Measurements from ENCODE around the gene AKR7A3. TPM values are rescaled to one million over a fixed set of nuclear protein-coding genes. Genes with fewer than 3 reads are reported as not detected.

AKR7A3 gene
- total and polyA plus RNA-seq, 2 of the 4 experiments (the other 2 are of a cell fraction): 0.18 to 0.62 TPM

DNA sequence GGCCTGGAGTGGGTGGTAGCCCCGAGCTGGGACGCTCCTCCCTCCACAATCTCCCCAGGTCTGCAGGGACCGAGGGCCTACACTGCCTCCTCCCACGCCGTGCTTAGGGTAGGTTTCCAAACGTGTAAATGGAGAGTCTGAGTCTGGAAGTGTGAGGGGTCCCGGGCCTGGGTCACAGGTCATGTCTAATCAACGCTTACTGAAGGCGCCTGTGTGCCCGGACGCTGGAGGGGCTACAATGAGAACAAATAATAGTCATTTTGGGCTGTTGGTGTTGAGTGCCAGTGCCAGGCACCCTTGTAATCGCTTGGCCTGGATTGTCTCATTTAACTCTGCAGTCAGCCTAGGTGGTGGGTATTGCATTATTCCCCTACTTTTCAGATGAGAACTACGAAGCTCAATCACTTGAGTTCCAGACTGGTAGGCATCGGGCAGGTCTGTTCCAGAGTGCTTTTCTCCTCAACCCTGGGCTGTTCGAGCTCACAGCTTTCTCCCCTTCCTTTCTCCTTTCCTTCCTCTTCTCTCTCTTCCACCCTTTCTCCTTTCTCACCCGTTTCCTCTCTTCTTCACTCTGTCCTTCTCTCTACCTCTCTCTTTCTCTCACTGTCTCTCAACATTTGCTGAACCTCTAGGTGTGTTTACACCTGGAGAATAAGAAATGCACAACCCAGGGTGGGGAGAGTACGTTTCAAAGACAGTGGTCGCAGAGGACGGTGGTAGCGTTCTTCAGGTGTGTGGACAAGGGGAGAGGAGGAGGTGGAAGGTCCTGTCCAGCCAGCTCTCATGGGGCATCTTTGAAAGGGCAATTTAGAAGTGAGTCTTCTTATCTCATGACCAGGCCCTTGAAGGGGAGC, 24.4 kb upstream of the AKR7A3 start:
- POLR2A ChIA-PET (ENCODE audit: unreplicated experiment): no interaction called here
- H2BK5ac ChIP-seq (ENCODE audit: low read depth, low read length, poor library complexity, severe bottlenecking): peak overlapping the region; percentile 30
- H3K27ac ChIP-seq (ENCODE audit: insufficient read depth, low read length): peak overlapping the region; percentile 52
- peak overlapping the region; percentile 13; the same call in 1 of the 2 replicates for H3K18ac ChIP-seq (ENCODE audit: low read depth, low read length)
- dilution Hi-C loops (cut with HindIII; ENCODE audit: low sequenced_read_pairs, unreplicated experiment): no loop called here
- peaks cover 41% of the 10 kb centered on the region for H3K9me1 ChIP-seq (ENCODE audit: insufficient read depth, low read length)
- no peaks in the 10 kb centered on the region for H3K9me3 ChIP-seq (ENCODE audit: control insufficient read depth, insufficient read depth, low read length)
- in situ Hi-C loops (cut with MboI; ENCODE audit: low sequenced_read_pairs): no loop called here
- CTCF ChIA-PET: no interaction called here
- H3K9ac ChIP-seq (ENCODE audit: low read depth, low read length): peak overlapping the region; percentile 78
- no TSS peak for BruUV-seq (replicated peaks)
- H4K20me1 ChIP-seq (ENCODE audit: insufficient read depth, low read length): peaks cover 30% of the 10 kb centered on the region
- no peak overlapping the region for H2BK20ac ChIP-seq (ENCODE audit: low read depth, low read length)
- peaks cover 10% of the 10 kb centered on the region for H3K36me3 ChIP-seq (ENCODE audit: control insufficient read depth, insufficient read depth, low read length)
- peak overlapping the region; percentile 81 for H3K4me3 ChIP-seq (ENCODE audit: insufficient read depth, low read depth, low read length)
- peak overlapping the region; percentile 96 for H2AFZ ChIP-seq (replicated peaks; ENCODE audit: low read length, poor library complexity)
- 68 to 91% methylated on average over 1 to 3 of the region's 20 CpGs for WGBS, 2 experiments (ENCODE audit: extremely low coverage in 2 of 2, insufficient read length in 1 of 2)
- ATAC-seq (ENCODE audit: low read depth) (no peak), DNase-seq (no peak)
- peak overlapping the region; percentile 83 for H2AK5ac ChIP-seq (ENCODE audit: low read depth, low read length)
- no peak for TF ChIP-seq MAZ (IDR thresholded peaks at IDR 0.05; ENCODE audit: borderline replicate concordance, low read depth, low read length)
- no peak for TF ChIP-seq SMC3 (IDR thresholded peaks at IDR 0.05; ENCODE audit: low read depth, low read length)
- no peak for TF ChIP-seq BHLHE40 (IDR thresholded peaks at IDR 0.05; ENCODE audit: low read depth, low read length)
- TF ChIP-seq NFE2L2 (IDR thresholded peaks at IDR 0.05; ENCODE audit: low read depth, low read length): no peak
- no peak for TF ChIP-seq RCOR1 (IDR thresholded peaks at IDR 0.05; ENCODE audit: insufficient replicate concordance, low read length)
- TF ChIP-seq CEBPB (IDR thresholded peaks at IDR 0.05; ENCODE audit: low read depth, low read length): no peak
- no peak for TF ChIP-seq MAFK (IDR thresholded peaks at IDR 0.05; ENCODE audit: low read depth, low read length)
- TF ChIP-seq, protein P1, sequence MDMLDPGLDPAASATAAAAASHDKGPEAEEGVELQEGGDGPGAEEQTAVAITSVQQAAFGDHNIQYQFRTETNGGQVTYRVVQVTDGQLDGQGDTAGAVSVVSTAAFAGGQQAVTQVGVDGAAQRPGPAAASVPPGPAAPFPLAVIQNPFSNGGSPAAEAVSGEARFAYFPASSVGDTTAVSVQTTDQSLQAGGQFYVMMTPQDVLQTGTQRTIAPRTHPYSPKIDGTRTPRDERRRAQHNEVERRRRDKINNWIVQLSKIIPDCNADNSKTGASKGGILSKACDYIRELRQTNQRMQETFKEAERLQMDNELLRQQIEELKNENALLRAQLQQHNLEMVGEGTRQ (IDR thresholded peaks at IDR 0.05; ENCODE audit: low read depth, low read length): no peak
- TF ChIP-seq, protein P2, sequence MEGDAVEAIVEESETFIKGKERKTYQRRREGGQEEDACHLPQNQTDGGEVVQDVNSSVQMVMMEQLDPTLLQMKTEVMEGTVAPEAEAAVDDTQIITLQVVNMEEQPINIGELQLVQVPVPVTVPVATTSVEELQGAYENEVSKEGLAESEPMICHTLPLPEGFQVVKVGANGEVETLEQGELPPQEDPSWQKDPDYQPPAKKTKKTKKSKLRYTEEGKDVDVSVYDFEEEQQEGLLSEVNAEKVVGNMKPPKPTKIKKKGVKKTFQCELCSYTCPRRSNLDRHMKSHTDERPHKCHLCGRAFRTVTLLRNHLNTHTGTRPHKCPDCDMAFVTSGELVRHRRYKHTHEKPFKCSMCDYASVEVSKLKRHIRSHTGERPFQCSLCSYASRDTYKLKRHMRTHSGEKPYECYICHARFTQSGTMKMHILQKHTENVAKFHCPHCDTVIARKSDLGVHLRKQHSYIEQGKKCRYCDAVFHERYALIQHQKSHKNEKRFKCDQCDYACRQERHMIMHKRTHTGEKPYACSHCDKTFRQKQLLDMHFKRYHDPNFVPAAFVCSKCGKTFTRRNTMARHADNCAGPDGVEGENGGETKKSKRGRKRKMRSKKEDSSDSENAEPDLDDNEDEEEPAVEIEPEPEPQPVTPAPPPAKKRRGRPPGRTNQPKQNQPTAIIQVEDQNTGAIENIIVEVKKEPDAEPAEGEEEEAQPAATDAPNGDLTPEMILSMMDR (conservative IDR thresholded peaks at IDR 0.05; ENCODE audit: low read depth, low read length): no peak
- TF ChIP-seq CHD1 (IDR thresholded peaks at IDR 0.05; ENCODE audit: low read depth, low read length): no peak
- TF ChIP-seq RAD21 (IDR thresholded peaks at IDR 0.05; ENCODE audit: low read length): no peak
- no peak for TF ChIP-seq FOS (IDR thresholded peaks at IDR 0.05; ENCODE audit: low read depth, low read length)
- H3K27me3 ChIP-seq (ENCODE audit: control insufficient read depth, insufficient read depth, low read length): no peaks in the 10 kb centered on the region
- intact Hi-C loops (cut with micrococcal nuclease): loop anchor here (5.0 kb wide), 1 partner anchor 61 kb away; the partner anchor contains the start of genes EMC1 and MRTO4
- H3K14ac ChIP-seq (replicated peaks; ENCODE audit: low read depth, low read length): peak overlapping the region; percentile 87
- peak overlapping the region; percentile 75 for H3K4ac ChIP-seq (ENCODE audit: low read depth, low read length)
- peak overlapping the region; percentile 18; the same call in 1 of the 2 replicates for H2BK120ac ChIP-seq (ENCODE audit: low read depth, low read length)
- H3K56ac ChIP-seq (ENCODE audit: extremely low read depth, insufficient read depth, low read length): peak overlapping the region; percentile 46
- peak overlapping the region; percentile 99 for H2AK9ac ChIP-seq (replicated peaks; ENCODE audit: low read depth, low read length, poor library complexity)
- peak overlapping the region; percentile 1 to 80; a peak in 3 of 4 replicates for H4K8ac ChIP-seq (ENCODE audit: low read depth in 2 of 2, low read length in 2 of 2)
- H4K91ac ChIP-seq (ENCODE audit: insufficient read depth, low read depth, low read length): peak overlapping the region; percentile 50; the same call in 1 of the 2 replicates
- peaks cover 27% of the 10 kb centered on the region for H3K4me1 ChIP-seq (ENCODE audit: control insufficient read depth, insufficient read depth, low read length)
- H3K4me2 ChIP-seq (ENCODE audit: low read depth, low read length): peak overlapping the region; percentile 85
- peak overlapping the region; percentile 84; the same call in 1 of the 2 replicates for H3K23ac ChIP-seq (ENCODE audit: low read depth, low read length)
- peaks cover 32 to 89% of the 10 kb centered on the region in 2 experiments for H3K79me1 ChIP-seq (ENCODE audit: low read depth in 1 of 2, low read length in 2 of 2)
- peak overlapping the region; percentile 37; the same call in 1 of the 3 replicates for H2BK15ac ChIP-seq (ENCODE audit: low read depth, low read length)
- peak overlapping the region; percentile 65 for H4K5ac ChIP-seq (ENCODE audit: low read depth, low read length)

Data from IMR-90 (cell line).